B cell (primary cell): Measurements from ENCODE around the gene FAM120A.

Experiments used
- EZH2 ChIP-seq: IDR thresholded peaks from 2 replicates; pipeline ENCODE4 v1.6.1; 2012; ENCODE audit warnings: borderline replicate concordance, low read depth, mild to moderate bottlenecking, moderate library complexity, low read length; ENCODE audit not compliant: insufficient read depth, poor library complexity, severe bottlenecking
- TF ChIP-seq, protein P1 (sequence below): fragments of 200-600 bp; IDR thresholded peaks from one replicate; pipeline ENCODE4 v1.8.0; 2022; ENCODE audit warnings: antibody characterized with exemption, mild to moderate bottlenecking

DNA sequence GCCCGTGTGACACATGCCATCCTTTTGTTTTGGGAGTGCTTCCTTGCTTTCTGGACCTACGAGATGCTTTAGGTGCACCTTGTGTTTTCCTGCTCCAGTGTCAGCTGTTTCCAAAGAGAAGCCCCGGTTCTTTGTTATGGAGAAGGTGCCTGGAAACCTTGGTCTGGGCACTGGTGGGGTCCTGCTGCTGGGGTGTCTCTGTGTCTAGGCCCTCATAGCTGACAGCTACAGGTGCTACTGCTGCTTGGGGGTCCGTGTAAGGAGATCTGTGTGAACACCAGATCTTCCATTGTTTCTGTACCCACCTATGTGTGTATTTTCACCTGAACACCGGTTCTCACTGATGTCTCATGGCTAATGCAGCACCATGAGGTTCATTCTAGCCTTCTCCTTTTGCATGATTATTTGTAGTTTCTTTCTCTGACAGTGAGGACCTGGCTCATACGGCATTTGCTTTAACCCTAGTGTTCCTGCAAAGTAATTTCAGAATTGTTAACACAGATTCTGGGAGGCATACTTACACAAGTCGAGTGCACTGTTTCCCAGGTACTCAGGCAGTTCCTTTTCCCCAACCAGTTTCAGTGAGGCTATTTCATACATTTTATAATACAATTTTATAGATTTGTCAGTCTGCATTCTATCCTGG is 15.1 kb downstream of the FAM120A start:
- TF ChIP-seq, protein P1, sequence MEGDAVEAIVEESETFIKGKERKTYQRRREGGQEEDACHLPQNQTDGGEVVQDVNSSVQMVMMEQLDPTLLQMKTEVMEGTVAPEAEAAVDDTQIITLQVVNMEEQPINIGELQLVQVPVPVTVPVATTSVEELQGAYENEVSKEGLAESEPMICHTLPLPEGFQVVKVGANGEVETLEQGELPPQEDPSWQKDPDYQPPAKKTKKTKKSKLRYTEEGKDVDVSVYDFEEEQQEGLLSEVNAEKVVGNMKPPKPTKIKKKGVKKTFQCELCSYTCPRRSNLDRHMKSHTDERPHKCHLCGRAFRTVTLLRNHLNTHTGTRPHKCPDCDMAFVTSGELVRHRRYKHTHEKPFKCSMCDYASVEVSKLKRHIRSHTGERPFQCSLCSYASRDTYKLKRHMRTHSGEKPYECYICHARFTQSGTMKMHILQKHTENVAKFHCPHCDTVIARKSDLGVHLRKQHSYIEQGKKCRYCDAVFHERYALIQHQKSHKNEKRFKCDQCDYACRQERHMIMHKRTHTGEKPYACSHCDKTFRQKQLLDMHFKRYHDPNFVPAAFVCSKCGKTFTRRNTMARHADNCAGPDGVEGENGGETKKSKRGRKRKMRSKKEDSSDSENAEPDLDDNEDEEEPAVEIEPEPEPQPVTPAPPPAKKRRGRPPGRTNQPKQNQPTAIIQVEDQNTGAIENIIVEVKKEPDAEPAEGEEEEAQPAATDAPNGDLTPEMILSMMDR, result no peak
- TF ChIP-seq EZH2, result no peak
